ENCODE measurements around the gene SPATA13.

- TF ChIP-seq EZH2 (IDR thresholded peaks at IDR 0.05; ENCODE audit: borderline replicate concordance, low read depth, low read length, severe bottlenecking) (no peak), CTCF (IDR thresholded peaks at IDR 0.05; ENCODE audit: borderline replicate concordance, extremely low read depth, low read length, poor library complexity, severe bottlenecking) (no peak)
These were observed 51.7 kb downstream of the SPATA13 start for GRCh38 chr13:24212254-24212653.

Measured in DND-41 (cell line).